Purkinje cell (primary cell): ENCODE data around the gene TBCCD1. TPM values are rescaled to one million over a fixed set of nuclear protein-coding genes. Genes with fewer than 3 reads are reported as not detected.

Experiments used
- polyA plus RNA-seq: library from polyadenylated mRNA; unstranded; fragments of >200 nt; fragmentation: Nextera tagmentation; gene quantifications from 2 replicates; pipeline ENCODE4 v1.2.1, GENCODE V29; 2014

Gene TBCCD1
- polyA plus RNA-seq = 6.0 and 8.7 TPM in 2 replicates

DNA sequence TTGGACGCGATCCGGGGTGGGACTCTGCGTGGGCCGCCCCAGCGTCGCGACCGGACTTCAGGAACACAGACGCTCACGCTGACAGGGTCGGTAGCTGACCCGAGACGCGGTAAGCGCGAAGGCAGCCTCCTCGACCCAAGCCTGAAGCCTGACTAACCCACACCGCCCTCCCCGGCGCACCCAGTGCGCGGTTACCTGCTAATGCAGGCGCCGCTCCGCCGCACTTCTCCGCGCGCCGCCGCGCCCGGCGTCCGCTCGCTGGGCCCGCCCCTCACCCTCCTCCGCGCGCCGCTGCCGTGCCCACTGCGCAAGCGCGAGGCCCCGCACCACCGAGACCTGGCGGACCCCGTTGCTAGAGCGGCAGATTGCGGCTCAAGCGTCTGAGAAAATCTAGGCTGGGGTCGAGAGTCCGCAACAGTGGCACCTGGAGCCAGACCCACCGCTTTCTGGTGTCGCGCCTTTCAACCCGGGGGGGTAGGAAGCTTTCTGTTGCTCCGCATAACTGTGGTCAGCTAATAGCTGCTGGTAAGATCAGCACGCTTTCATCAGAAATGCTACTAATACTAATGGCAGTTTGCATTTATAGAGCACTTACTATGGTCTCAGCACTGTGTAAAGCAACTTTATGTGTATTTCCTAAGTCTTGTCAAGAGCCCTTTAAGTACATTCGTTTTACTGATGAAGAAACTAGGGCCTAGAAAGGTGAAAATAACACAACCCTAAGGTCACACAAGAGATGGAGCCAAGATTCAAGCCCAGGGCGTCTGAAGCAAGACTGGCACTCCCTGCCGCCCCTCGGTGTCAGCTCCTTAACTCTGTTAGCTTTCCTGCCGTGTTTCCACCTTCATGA lies at the start of gene TBCCD1:
Gene TBCCD1 (minus strand): TSS at position 268 of the 850 bp plus-strand sequence. CDS start 3,010 bp downstream, outside the sequence.

DNA sequence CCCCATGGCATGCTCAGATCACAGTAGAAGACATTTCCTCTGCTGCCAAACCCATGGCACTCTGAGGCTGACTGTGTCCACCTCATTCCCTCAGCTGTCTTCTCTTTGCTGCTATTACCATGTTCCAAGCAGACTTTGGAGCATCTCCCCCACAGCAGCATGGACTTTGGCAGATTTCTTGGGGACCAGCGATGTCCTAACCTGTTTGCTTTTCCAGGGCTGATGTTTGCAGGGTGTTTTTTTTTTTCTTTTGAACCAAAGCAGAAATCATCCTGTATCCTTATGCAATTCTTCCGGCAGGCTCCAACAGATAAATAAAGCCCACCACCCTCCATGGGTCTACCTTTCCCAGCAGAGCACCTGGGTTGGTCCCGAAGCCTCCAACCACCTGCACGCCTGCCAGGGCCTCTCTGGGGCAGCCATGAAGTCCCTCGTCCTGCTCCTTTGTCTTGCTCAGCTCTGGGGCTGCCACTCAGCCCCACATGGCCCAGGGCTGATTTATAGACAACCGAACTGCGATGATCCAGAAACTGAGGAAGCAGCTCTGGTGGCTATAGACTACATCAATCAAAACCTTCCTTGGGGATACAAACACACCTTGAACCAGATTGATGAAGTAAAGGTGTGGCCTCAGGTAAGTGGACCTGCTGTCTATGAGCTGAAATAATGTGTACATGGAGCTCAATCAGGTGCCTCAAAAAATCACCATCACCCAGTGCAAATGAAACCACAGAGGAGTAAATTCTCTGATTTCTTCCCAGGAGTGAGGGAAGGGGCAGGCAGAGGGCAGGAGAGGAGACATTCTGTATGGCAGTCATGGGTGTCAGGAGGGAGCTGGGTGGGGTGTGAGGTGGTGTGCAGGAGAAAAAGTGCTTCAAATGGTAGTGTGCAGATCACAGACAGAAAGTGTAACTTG lies 45.8 kb upstream of the TBCCD1 start, which contains the start of gene AHSG:
Gene AHSG (plus strand): TSS at position 340 of the 916 bp plus-strand sequence. CDS start 82 bp downstream, at position 422.

GRCh38 chr3:186570096-186570940 lies 3.2 kb upstream of the TBCCD1 start, which contains the start of gene DNAJB11:
Gene DNAJB11 (plus strand): TSS chr3:186570720. CDS start chr3:186570898, 178 bp downstream.

GRCh38 chr3:186544281-186544680 lies 22.9 kb downstream of the TBCCD1 start, which contains the start of gene CRYGS:
Gene CRYGS (minus strand): TSS chr3:186544380. CDS start chr3:186544326, 54 bp downstream.

Other genes starting within 250 kb of the TBCCD1 start
- 66.0 and 73.5 TPM in 2 replicates for gene DGKG, start 205.1 kb downstream of the TBCCD1 start, polyA plus RNA-seq
- 1.8 and 3.2 TPM in 2 replicates for gene CRYGS, start 23.0 kb downstream of the TBCCD1 start, polyA plus RNA-seq
- gene DNAJB11, start 3.4 kb upstream of the TBCCD1 start, polyA plus RNA-seq = 42.0 and 44.2 TPM in 2 replicates
- not detected in 2 replicates for gene AHSG, start 45.7 kb upstream of the TBCCD1 start, polyA plus RNA-seq
- gene FETUB, start 73.1 kb upstream of the TBCCD1 start, polyA plus RNA-seq = not detected in 2 replicates
- not detected in 2 replicates for gene HRG, start 98.7 kb upstream of the TBCCD1 start, polyA plus RNA-seq
- gene KNG1, start 150.0 kb upstream of the TBCCD1 start, polyA plus RNA-seq = not detected in 2 replicates
- gene EIF4A2, start 216.2 kb upstream of the TBCCD1 start, polyA plus RNA-seq = 1,838 and 1,904 TPM in 2 replicates
- 17.5 and 18.9 TPM in 2 replicates for gene RFC4, start 239.1 kb upstream of the TBCCD1 start, polyA plus RNA-seq